Testis (tissue), 2 donors: ENCODE data around the gene BCS1L.

Source experiments
- POLR2A ChIP-seq: fragments of 450-650 bp; IDR thresholded peaks from one replicate; pipeline ENCODE4 v1.6.1; 2017; ENCODE audit warnings: antibody characterized with exemption, mild to moderate bottlenecking, moderate library complexity
- TF ChIP-seq, protein P1 (sequence below), 3 experiments: fragments of 450-650 bp in 2 of 3; fragments of 200-600 bp in 1 of 3; sonication (generic) in 1 of 3; IDR thresholded peaks; one replicate each; pipeline ENCODE4 v1.5.1; 2016 to 2019; ENCODE audit warnings: antibody characterized with exemption in 3 of 3, mild to moderate bottlenecking in 2 of 3, moderate library complexity in 1 of 3

DNA sequence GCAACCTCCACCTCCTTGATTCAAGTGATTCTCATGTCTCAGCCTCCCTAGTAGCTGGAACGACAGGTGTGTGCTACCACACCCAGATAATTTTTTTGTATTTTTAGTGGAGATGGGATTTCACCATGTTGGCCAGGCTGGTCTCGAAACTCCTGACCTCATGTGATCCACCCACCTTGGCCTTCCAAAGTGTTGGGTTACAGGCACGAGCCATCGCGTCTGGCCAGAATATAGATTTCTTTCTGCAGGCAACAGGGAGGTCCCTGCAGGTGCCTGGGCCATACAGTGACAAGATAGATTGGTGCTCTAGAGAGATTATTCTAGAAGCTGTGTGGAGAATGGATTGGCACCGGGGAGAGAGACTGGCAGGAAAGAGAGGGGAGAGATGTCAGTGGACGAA is 38.5 kb upstream of the BCS1L start:
- no peak for TF ChIP-seq POLR2A
- TF ChIP-seq, protein P1, sequence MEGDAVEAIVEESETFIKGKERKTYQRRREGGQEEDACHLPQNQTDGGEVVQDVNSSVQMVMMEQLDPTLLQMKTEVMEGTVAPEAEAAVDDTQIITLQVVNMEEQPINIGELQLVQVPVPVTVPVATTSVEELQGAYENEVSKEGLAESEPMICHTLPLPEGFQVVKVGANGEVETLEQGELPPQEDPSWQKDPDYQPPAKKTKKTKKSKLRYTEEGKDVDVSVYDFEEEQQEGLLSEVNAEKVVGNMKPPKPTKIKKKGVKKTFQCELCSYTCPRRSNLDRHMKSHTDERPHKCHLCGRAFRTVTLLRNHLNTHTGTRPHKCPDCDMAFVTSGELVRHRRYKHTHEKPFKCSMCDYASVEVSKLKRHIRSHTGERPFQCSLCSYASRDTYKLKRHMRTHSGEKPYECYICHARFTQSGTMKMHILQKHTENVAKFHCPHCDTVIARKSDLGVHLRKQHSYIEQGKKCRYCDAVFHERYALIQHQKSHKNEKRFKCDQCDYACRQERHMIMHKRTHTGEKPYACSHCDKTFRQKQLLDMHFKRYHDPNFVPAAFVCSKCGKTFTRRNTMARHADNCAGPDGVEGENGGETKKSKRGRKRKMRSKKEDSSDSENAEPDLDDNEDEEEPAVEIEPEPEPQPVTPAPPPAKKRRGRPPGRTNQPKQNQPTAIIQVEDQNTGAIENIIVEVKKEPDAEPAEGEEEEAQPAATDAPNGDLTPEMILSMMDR (IDR thresholded peaks at IDR 0.05) = no peak
